Tibial nerve (tissue), 4 donors: ENCODE data around the gene INPP5A. TPM values are rescaled to one million over a fixed set of nuclear protein-coding genes. Genes with fewer than 3 reads are reported as not detected.

Experiments
- DNase-seq, 2 donors: peaks; one replicate each; pipeline ENCODE4 v3.0.0-alpha.2; 2019; ENCODE audit warnings: low spot score in 2 of 2
- H3K27ac ChIP-seq, 4 donors: fragments of 200-600 bp; sonication (generic) in 3 of 4; one replicate each; pipeline ENCODE4 v1.5.1; 2017 to 2019; ENCODE audit warnings: mild to moderate bottlenecking in 1 of 4
- H3K27me3 ChIP-seq, 2 donors: fragments of 200-600 bp; sonication (generic) in 1 of 2; one replicate each; pipeline versions ENCODE4 v1.5.1 to v1.6.0; 2017 to 2019
- H3K36me3 ChIP-seq, 3 donors: fragments of 200-600 bp; sonication (generic); one replicate each; pipeline ENCODE4 v1.5.1; 2018 to 2019
- H3K4me1 ChIP-seq, 4 donors: fragments of 200-600 bp; sonication (generic) in 3 of 4; one replicate each; pipeline ENCODE4 v1.5.1; 2017 to 2019
- H3K4me3 ChIP-seq, 4 donors: fragments of 200-600 bp; sonication (generic) in 3 of 4; one replicate each; pipeline ENCODE4 v1.5.1; 2017 to 2019; ENCODE audit warnings: mild to moderate bottlenecking in 1 of 4, moderate library complexity in 1 of 4
- H3K9me3 ChIP-seq, 4 donors: fragments of 200-600 bp; sonication (generic) in 3 of 4; one replicate each; pipeline ENCODE4 v1.5.1; 2017 to 2019
- CTCF ChIP-seq, 5 experiments: fragments of 200-600 bp in 3 of 5; fragments of 450-650 bp in 2 of 5; sonication (generic) in 3 of 5; IDR thresholded peaks; one replicate each; pipeline ENCODE4 v1.5.1; 2016 to 2019; ENCODE audit warnings: antibody characterized with exemption in 5 of 5, mild to moderate bottlenecking in 3 of 5, moderate library complexity in 2 of 5
- EP300 ChIP-seq, 2 donors: sonication (generic); formaldehyde crosslinking; IDR thresholded peaks; one replicate each; pipeline ENCODE4 v1.6.1; 2017; ENCODE audit warnings: antibody characterized with exemption in 2 of 2, mild to moderate bottlenecking in 1 of 2
- POLR2A ChIP-seq, 2 donors: fragments of 450-650 bp; IDR thresholded peaks; one replicate each; pipeline ENCODE4 v1.6.1; 2017; ENCODE audit warnings: antibody characterized with exemption in 2 of 2, mild to moderate bottlenecking in 2 of 2, moderate library complexity in 2 of 2
- WGBS, 2 donors: methylation state at CpG; one replicate each; pipeline ENCODE4 v1.1.5; 2018; 5-methylcytosine and 5-hydroxymethylcytosine counted together
- total RNA-seq, 4 donors: library from RNA; depleted of rRNA; stranded (reverse); fragments of >200 nt; gene quantifications; one replicate each; pipeline ENCODE4 v1.1.0, GENCODE V29; 2016

The INPP5A gene
- total RNA-seq, 4 donors from 2014 or later = 73.8 to 101 (median 86.2) TPM

- Histone ChIP-seq H3K27ac (peak overlapping the region in 1 of 4 donors; percentile 26), H3K27me3 (no peaks in the 10 kb centered on the region), H3K9me3 (no peaks in the 10 kb centered on the region), H3K4me3 (no peak overlapping the region), H3K36me3 (no peaks in the 10 kb centered on the region), H3K4me1 (peaks cover 0 to 49% (median 20%) of the 10 kb centered on the region in 4 donors)
- 81 to 95% methylated on average over 1 of the region's 1 CpG for WGBS, 2 donors
- DNase-seq = no peak
- no peak for TF ChIP-seq EP300 (IDR thresholded peaks at IDR 0.05)
- TF ChIP-seq CTCF (IDR thresholded peaks at IDR 0.05) = no peak
- TF ChIP-seq POLR2A (IDR thresholded peaks at IDR 0.05) = no peak
Observed at GRCh38 chr10:132512052-132512442, 25.5 kb upstream of the INPP5A start.

- Histone ChIP-seq H3K9me3 (no peaks in the 10 kb centered on the region), H3K36me3 (no peaks in the 10 kb centered on the region), H3K4me3 (no peak overlapping the region), H3K27ac (no peak overlapping the region), H3K27me3 (no peaks in the 10 kb centered on the region), H3K4me1 (peaks cover 0 to 50% (median 26%) of the 10 kb centered on the region in 4 donors)
- 91 to 96% methylated on average over 9 of the region's 9 CpGs for WGBS, 2 donors
- no peak for DNase-seq
- TF ChIP-seq POLR2A (IDR thresholded peaks at IDR 0.05) (no peak), EP300 (IDR thresholded peaks at IDR 0.05) (no peak)
Observed at GRCh38 chr10:132512693-132513345, 24.8 kb upstream of the INPP5A start.

GRCh38 chr10:132514821-132515520 is 22.6 kb upstream of the INPP5A start:
- Histone ChIP-seq H3K27ac (peak overlapping the region in 2 of 4 donors; percentile 91 to 92), H3K27me3 (no peaks in the 10 kb centered on the region), H3K9me3 (no peaks in the 10 kb centered on the region), H3K4me1 (peaks cover 0 to 52% (median 47%) of the 10 kb centered on the region in 4 donors), H3K4me3 (no peak overlapping the region), H3K36me3 (no peaks in the 10 kb centered on the region)
- DNase-seq = no peak
- TF ChIP-seq CTCF (IDR thresholded peaks at IDR 0.05) (no peak), POLR2A (IDR thresholded peaks at IDR 0.05) (no peak), EP300 (IDR thresholded peaks at IDR 0.05) (no peak)
- WGBS, 2 donors = 62 to 67% methylated on average over 20 to 21 of the region's 21 CpGs

- no peak for DNase-seq
- TF ChIP-seq CTCF (IDR thresholded peaks at IDR 0.05) (no peak), EP300 (IDR thresholded peaks at IDR 0.05) (no peak), POLR2A (IDR thresholded peaks at IDR 0.05) (no peak)
- H3K4me1 ChIP-seq = peaks cover 0 to 63% (median 55%) of the 10 kb centered on the region in 4 donors
- H3K36me3 ChIP-seq = no peaks in the 10 kb centered on the region
- H3K4me3 ChIP-seq = peak overlapping the region in 1 of 4 donors; percentile 31
- no peaks in the 10 kb centered on the region for H3K9me3 ChIP-seq
- H3K27me3 ChIP-seq = no peaks in the 10 kb centered on the region
- H3K27ac ChIP-seq = peak overlapping the region; percentile 76 to 92 (median 86)
- 51 to 58% methylated on average over 19 of the region's 19 CpGs for WGBS, 2 donors
Observed at GRCh38 chr10:132515811-132516726, 21.5 kb upstream of the INPP5A start.
